LNCAP (cell line): ENCODE results near the gene ACAP1.

Experiments used
- CTCF ChIP-seq: fragments of 450-650 bp; IDR thresholded peaks from 2 replicates; pipeline ENCODE4 v1.5.1; 2017; ENCODE audit warnings: mild to moderate bottlenecking

Gene ACAP1

GRCh38 chr17:7293816-7294613 lies 42.3 kb upstream of the ACAP1 start:
- no peak for TF ChIP-seq CTCF

- no peak for TF ChIP-seq CTCF
Observed at GRCh38 chr17:7294614-7295153, 41.6 kb upstream of the ACAP1 start, which contains the start of gene YBX2. TSS of gene YBX2 (minus strand) at chr17:7294639. CDS start at chr17:7294500, 139 bp downstream.

- no peak for TF ChIP-seq CTCF
Observed at GRCh38 chr17:7295230-7296180, 40.8 kb upstream of the ACAP1 start.

- peak; percentile 74 for TF ChIP-seq CTCF
Observed at GRCh38 chr17:7296189-7296861, 40.0 kb upstream of the ACAP1 start.

- no peak for TF ChIP-seq CTCF
Observed at GRCh38 chr17:7304179-7304578, 32.1 kb upstream of the ACAP1 start.

- no peak for TF ChIP-seq CTCF
Observed at GRCh38 chr17:7306911-7307685, 29.2 kb upstream of the ACAP1 start, which contains the start of gene EIF5A. TSS of gene EIF5A (plus strand) at chr17:7307628. CDS start at chr17:7309636, 2,008 bp downstream.
